Measurements from ENCODE around the gene OPCML.

Gene OPCML

GRCh38 chr11:132691848-132692550 is 840.3 kb downstream of the OPCML start:
- DNase-seq, result no peak

GRCh38 chr11:132686886-132687285 is 845.4 kb downstream of the OPCML start:
- no peak for DNase-seq

- DNase-seq, result no peak
Observed at GRCh38 chr11:132685174-132685611, 847.1 kb downstream of the OPCML start.

- DNase-seq, result no peak
Observed at GRCh38 chr11:132683602-132684001, 848.7 kb downstream of the OPCML start.

- DNase-seq, result no peak
Observed at GRCh38 chr11:132681971-132682370, 850.3 kb downstream of the OPCML start.

GRCh38 chr11:132680584-132680983 is 851.7 kb downstream of the OPCML start:
- DNase-seq, result no peak

GRCh38 chr11:132674151-132674550 is 858.1 kb downstream of the OPCML start:
- DNase-seq, result no peak

- DNase-seq, result no peak
Observed at GRCh38 chr11:132671851-132672370, 860.4 kb downstream of the OPCML start.

GRCh38 chr11:132670921-132671675 is 861.2 kb downstream of the OPCML start:
- no peak for DNase-seq

GRCh38 chr11:132669949-132670348 is 862.4 kb downstream of the OPCML start:
- DNase-seq, result no peak

- no peak for DNase-seq
Observed at GRCh38 chr11:132665205-132665604, 867.1 kb downstream of the OPCML start.

GRCh38 chr11:132658696-132659095 is 873.6 kb downstream of the OPCML start:
- DNase-seq, result no peak

- DNase-seq, result no peak
Observed at GRCh38 chr11:132658004-132658403, 874.3 kb downstream of the OPCML start.

- no peak for DNase-seq
Observed at GRCh38 chr11:132655187-132655855, 877.0 kb downstream of the OPCML start.

GRCh38 chr11:132653237-132653636 is 879.1 kb downstream of the OPCML start:
- no peak for DNase-seq

- no peak for DNase-seq
Observed at GRCh38 chr11:132650969-132651720, 881.2 kb downstream of the OPCML start.

GRCh38 chr11:132649277-132649676 is 883.0 kb downstream of the OPCML start:
- no peak for DNase-seq

- DNase-seq, result no peak
Observed at GRCh38 chr11:132648851-132649250, 883.5 kb downstream of the OPCML start.

GRCh38 chr11:132646890-132647289 is 885.4 kb downstream of the OPCML start:
- no peak for DNase-seq

- DNase-seq, result no peak
Observed at GRCh38 chr11:132644520-132645239, 887.6 kb downstream of the OPCML start.

GRCh38 chr11:132643239-132643638 is 889.1 kb downstream of the OPCML start:
- no peak for DNase-seq

- DNase-seq, result no peak
Observed at GRCh38 chr11:132640952-132641351, 891.3 kb downstream of the OPCML start.
